Hepatocyte (in vitro differentiated cells): ENCODE results near the gene XRCC4. TPM values are rescaled to one million over a fixed set of nuclear protein-coding genes. Genes with fewer than 3 reads are reported as not detected.

ENCODE experiments used
- DNase-seq: peaks from one replicate; pipeline ENCODE4 v3.0.0-alpha.2; 2016; ENCODE audit warnings: low spot score
- H2AFZ ChIP-seq: fragments of 200-600 bp; sonication (generic); 2 replicates; pipeline ENCODE4 v1.6.0; 2016; ENCODE audit warnings: antibody characterized with exemption, mild to moderate bottlenecking
- H3K27ac ChIP-seq: fragments of 200-600 bp; sonication (generic); 2 replicates; pipeline ENCODE4 v1.5.1; 2016; ENCODE audit warnings: mild to moderate bottlenecking
- H3K27me3 ChIP-seq: fragments of 200-600 bp; sonication (generic); 2 replicates; pipeline ENCODE4 v1.6.1; 2016
- H3K36me3 ChIP-seq: fragments of 200-600 bp; sonication (generic); replicated peaks from 2 replicates; pipeline ENCODE4 v1.5.1; 2016; ENCODE audit warnings: low read depth; ENCODE audit not compliant: insufficient read depth
- H3K4me1 ChIP-seq: fragments of 200-600 bp; sonication (generic); 2 replicates; pipeline ENCODE4 v1.5.1; 2016; ENCODE audit warnings: mild to moderate bottlenecking, moderate library complexity; ENCODE audit not compliant: insufficient read depth
- H3K4me2 ChIP-seq: fragments of 200-600 bp; sonication (generic); 2 replicates; pipeline ENCODE4 v1.6.0; 2016
- H3K4me3 ChIP-seq: fragments of 200-600 bp; sonication (generic); 2 replicates; pipeline ENCODE4 v1.5.1; 2016; ENCODE audit warnings: mild to moderate bottlenecking
- H3K79me2 ChIP-seq: fragments of 200-600 bp; sonication (generic); 2 replicates; pipeline ENCODE4 v1.6.0; 2017; ENCODE audit warnings: mild to moderate bottlenecking
- H3K9me2 ChIP-seq: fragments of 200-600 bp; sonication (generic); replicated peaks from 2 replicates; pipeline ENCODE4 v1.6.0; 2017; ENCODE audit warnings: mild to moderate bottlenecking; ENCODE audit not compliant: insufficient read depth
- H3K9me3 ChIP-seq: fragments of 200-600 bp; sonication (generic); 2 replicates; pipeline ENCODE4 v1.5.1; 2016; ENCODE audit warnings: low read depth, mild to moderate bottlenecking
- H4K20me1 ChIP-seq: fragments of 200-600 bp; sonication (generic); 2 replicates; pipeline ENCODE4 v1.6.0; 2016; ENCODE audit warnings: mild to moderate bottlenecking; ENCODE audit not compliant: insufficient read depth, poor library complexity, severe bottlenecking
- EZH2 ChIP-seq: fragments of 200-600 bp; sonication (generic); IDR thresholded peaks from 2 replicates; pipeline ENCODE4 v1.6.1; 2016; ENCODE audit warnings: antibody characterized with exemption, mild to moderate bottlenecking, borderline replicate concordance
- EZH2phosphoT487 ChIP-seq: fragments of 200-600 bp; sonication (generic); IDR thresholded peaks from one replicate; pipeline ENCODE4 v1.6.1; 2018; ENCODE audit warnings: antibody characterized with exemption, mild to moderate bottlenecking, low read depth, moderate library complexity; ENCODE audit not compliant: unreplicated experiment, severe bottlenecking
- WGBS: methylation state at CpG from one replicate; pipeline ENCODE4 v1.1.6; 2016; ENCODE audit warnings: low lambda C conversion rate; ENCODE audit errors: missing lambda C conversion rate; 5-methylcytosine and 5-hydroxymethylcytosine counted together
- polyA plus RNA-seq: library from polyadenylated mRNA; unstranded; fragments of >200 nt; fragmentation: Nextera tagmentation; extraction: Ambion mirVana; gene quantifications from 2 replicates; pipeline ENCODE4 v1.2.1, GENCODE V29; 2016
- total RNA-seq: library from RNA; depleted of rRNA; stranded (reverse); fragments of >200 nt; gene quantifications from 2 replicates; pipeline ENCODE4 v1.2.3, GENCODE V29; 2014
- TF ChIP-seq, protein P1 (sequence below): fragments of 200-600 bp; sonication (generic); IDR thresholded peaks from 2 replicates; pipeline ENCODE4 v1.5.1; 2016; ENCODE audit warnings: antibody characterized with exemption, mild to moderate bottlenecking; ENCODE audit not compliant: poor library complexity

XRCC4 gene
- total and polyA plus RNA-seq, 2 experiments from 2014 or later: 12.7 to 21.5 TPM

- Histone ChIP-seq H3K4me2 (no peak overlapping the region), H3K9me2 (no peaks in the 10 kb centered on the region), H4K20me1 (no peaks in the 10 kb centered on the region), H3K4me1 (no peaks in the 10 kb centered on the region), H3K36me3 (no peaks in the 10 kb centered on the region), H3K79me2 (no peaks in the 10 kb centered on the region), H3K4me3 (no peak overlapping the region), H3K27ac (no peak overlapping the region), H3K9me3 (no peaks in the 10 kb centered on the region), H3K27me3 (no peaks in the 10 kb centered on the region), H2AFZ (no peak overlapping the region)
- no peak for DNase-seq
- 81% methylated on average over 3 of the region's 3 CpGs for WGBS
- TF ChIP-seq EZH2phosphoT487 (no peak), EZH2 (no peak)
- TF ChIP-seq, protein P1, sequence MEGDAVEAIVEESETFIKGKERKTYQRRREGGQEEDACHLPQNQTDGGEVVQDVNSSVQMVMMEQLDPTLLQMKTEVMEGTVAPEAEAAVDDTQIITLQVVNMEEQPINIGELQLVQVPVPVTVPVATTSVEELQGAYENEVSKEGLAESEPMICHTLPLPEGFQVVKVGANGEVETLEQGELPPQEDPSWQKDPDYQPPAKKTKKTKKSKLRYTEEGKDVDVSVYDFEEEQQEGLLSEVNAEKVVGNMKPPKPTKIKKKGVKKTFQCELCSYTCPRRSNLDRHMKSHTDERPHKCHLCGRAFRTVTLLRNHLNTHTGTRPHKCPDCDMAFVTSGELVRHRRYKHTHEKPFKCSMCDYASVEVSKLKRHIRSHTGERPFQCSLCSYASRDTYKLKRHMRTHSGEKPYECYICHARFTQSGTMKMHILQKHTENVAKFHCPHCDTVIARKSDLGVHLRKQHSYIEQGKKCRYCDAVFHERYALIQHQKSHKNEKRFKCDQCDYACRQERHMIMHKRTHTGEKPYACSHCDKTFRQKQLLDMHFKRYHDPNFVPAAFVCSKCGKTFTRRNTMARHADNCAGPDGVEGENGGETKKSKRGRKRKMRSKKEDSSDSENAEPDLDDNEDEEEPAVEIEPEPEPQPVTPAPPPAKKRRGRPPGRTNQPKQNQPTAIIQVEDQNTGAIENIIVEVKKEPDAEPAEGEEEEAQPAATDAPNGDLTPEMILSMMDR: no peak
These were observed 264.5 kb downstream of the XRCC4 start for GRCh38 chr5:83341815-83342334.

DNA sequence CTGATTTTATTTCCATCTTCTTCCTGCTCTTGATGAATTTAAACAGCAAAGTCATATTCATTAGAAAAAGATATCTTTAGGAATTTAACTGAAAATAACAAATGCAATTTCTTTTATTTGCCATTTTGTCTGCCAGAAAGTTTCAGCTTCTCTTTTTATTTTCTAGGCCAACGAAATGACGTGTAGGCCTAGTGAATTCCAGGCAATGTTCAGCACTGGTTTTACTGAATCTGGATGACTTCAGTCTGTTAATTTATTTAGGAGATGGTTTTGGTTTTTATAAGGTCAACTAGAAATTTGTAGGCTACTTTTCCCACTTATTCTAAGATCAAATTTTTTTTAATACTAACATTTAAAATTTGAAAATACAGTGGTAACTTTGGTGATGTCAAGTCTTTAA is 265.1 kb downstream of the XRCC4 start:
- Histone ChIP-seq H3K9me3 (no peaks in the 10 kb centered on the region), H3K4me3 (no peak overlapping the region), H3K4me1 (no peaks in the 10 kb centered on the region), H3K9me2 (no peaks in the 10 kb centered on the region), H2AFZ (no peak overlapping the region), H3K27ac (no peak overlapping the region), H3K27me3 (no peaks in the 10 kb centered on the region), H3K4me2 (no peak overlapping the region), H4K20me1 (no peaks in the 10 kb centered on the region), H3K79me2 (no peaks in the 10 kb centered on the region), H3K36me3 (no peaks in the 10 kb centered on the region)
- 95% methylated on average over 2 of the region's 2 CpGs for WGBS
- no peak for DNase-seq
- TF ChIP-seq EZH2 (no peak), EZH2phosphoT487 (no peak)

- Histone ChIP-seq H3K9me2 (no peaks in the 10 kb centered on the region), H3K79me2 (no peaks in the 10 kb centered on the region), H3K27me3 (no peaks in the 10 kb centered on the region), H3K36me3 (no peaks in the 10 kb centered on the region), H3K4me2 (no peak overlapping the region), H3K27ac (no peak overlapping the region), H3K4me3 (no peak overlapping the region), H3K4me1 (no peaks in the 10 kb centered on the region), H4K20me1 (no peaks in the 10 kb centered on the region), H2AFZ (no peak overlapping the region), H3K9me3 (peaks cover 2% of the 10 kb centered on the region)
- TF ChIP-seq, protein P1: no peak
- TF ChIP-seq EZH2phosphoT487: no peak
- no peak for TF ChIP-seq EZH2
- DNase-seq: no peak
- WGBS: 84% methylated on average over 2 of the region's 2 CpGs
These were observed 266.0 kb downstream of the XRCC4 start for GRCh38 chr5:83343299-83343698.

- Histone ChIP-seq H3K4me1 (no peaks in the 10 kb centered on the region), H3K27ac (no peak overlapping the region), H3K9me2 (no peaks in the 10 kb centered on the region), H3K9me3 (peaks cover 6% of the 10 kb centered on the region), H3K4me3 (no peak overlapping the region), H2AFZ (no peak overlapping the region), H4K20me1 (no peaks in the 10 kb centered on the region), H3K27me3 (no peaks in the 10 kb centered on the region), H3K4me2 (no peak overlapping the region), H3K79me2 (no peaks in the 10 kb centered on the region), H3K36me3 (no peaks in the 10 kb centered on the region)
- 92% methylated on average over 6 of the region's 6 CpGs for WGBS
- no peak for TF ChIP-seq EZH2phosphoT487
- DNase-seq: no peak
These were observed 268.1 kb downstream of the XRCC4 start for GRCh38 chr5:83345423-83345822.
